Astrocyte of the cerebellum (primary cell): ENCODE results near the gene SPIN3.

Source experiments
- DNase-seq: peaks from one replicate; pipeline ENCODE4 v3.0.0-alpha.2; 2011; ENCODE audit warnings: low read depth
- H3K4me3 ChIP-seq: 2 replicates; pipeline ENCODE4 v1.5.1; 2011; ENCODE audit warnings: mild to moderate bottlenecking, low read depth, low read length, moderate library complexity
- in situ Hi-C: cut with HindIII; loops from 2 replicates; pipeline ENCODE4 v1.10.0; 2017; ENCODE audit warnings: low sequenced_read_pairs
- TF ChIP-seq, protein P1 (sequence below): IDR thresholded peaks from 2 replicates; pipeline ENCODE4 v1.5.1; 2012; ENCODE audit warnings: low read length, low read depth, moderate library complexity, mild to moderate bottlenecking; ENCODE audit errors: missing control alignments

Gene SPIN3

GRCh38 chrX:56943264-56943663 lies 52.1 kb downstream of the SPIN3 start:
- no peak for DNase-seq
- TF ChIP-seq, protein P1, sequence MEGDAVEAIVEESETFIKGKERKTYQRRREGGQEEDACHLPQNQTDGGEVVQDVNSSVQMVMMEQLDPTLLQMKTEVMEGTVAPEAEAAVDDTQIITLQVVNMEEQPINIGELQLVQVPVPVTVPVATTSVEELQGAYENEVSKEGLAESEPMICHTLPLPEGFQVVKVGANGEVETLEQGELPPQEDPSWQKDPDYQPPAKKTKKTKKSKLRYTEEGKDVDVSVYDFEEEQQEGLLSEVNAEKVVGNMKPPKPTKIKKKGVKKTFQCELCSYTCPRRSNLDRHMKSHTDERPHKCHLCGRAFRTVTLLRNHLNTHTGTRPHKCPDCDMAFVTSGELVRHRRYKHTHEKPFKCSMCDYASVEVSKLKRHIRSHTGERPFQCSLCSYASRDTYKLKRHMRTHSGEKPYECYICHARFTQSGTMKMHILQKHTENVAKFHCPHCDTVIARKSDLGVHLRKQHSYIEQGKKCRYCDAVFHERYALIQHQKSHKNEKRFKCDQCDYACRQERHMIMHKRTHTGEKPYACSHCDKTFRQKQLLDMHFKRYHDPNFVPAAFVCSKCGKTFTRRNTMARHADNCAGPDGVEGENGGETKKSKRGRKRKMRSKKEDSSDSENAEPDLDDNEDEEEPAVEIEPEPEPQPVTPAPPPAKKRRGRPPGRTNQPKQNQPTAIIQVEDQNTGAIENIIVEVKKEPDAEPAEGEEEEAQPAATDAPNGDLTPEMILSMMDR: no peak
- in situ Hi-C loops: no loop called here
- no peak overlapping the region for H3K4me3 ChIP-seq
